SK-N-SH (cell line): ENCODE measurements around the gene RNASEH2B.

Source experiments
- EP300 ChIP-seq, 2 experiments: IDR thresholded peaks; 2 replicates each; pipeline versions ENCODE4 v1.4.0 to v1.6.1; 2012; ENCODE audit warnings: borderline replicate concordance in 1 of 2, low read depth in 1 of 2, low read length in 1 of 2
- EZH2phosphoT487 ChIP-seq: fragments of 200-600 bp; sonication (generic); IDR thresholded peaks from 2 replicates; pipeline ENCODE4 v1.6.1; 2017; ENCODE audit warnings: low read depth, mixed run types, mild to moderate bottlenecking, antibody characterized with exemption, moderate library complexity, borderline replicate concordance
- MEF2A ChIP-seq: IDR thresholded peaks from 2 replicates; pipeline ENCODE4 v1.4.0; 2012; ENCODE audit warnings: low read depth, borderline replicate concordance
- POLR2AphosphoS5 ChIP-seq: IDR thresholded peaks from 2 replicates; pipeline ENCODE4 v1.6.1; 2012; ENCODE audit warnings: low read depth, low read length
- RCOR1 ChIP-seq: fragments of 150-350 bp; IDR thresholded peaks from 2 replicates; pipeline ENCODE4 v1.6.1; 2017; ENCODE audit warnings: antibody characterized with exemption, low read length
- SMC3 ChIP-seq: IDR thresholded peaks from 2 replicates; pipeline ENCODE4 v1.6.1; 2012; ENCODE audit warnings: low read depth, low read length, improper control_type of control experiment
- TAF1 ChIP-seq: IDR thresholded peaks from 2 replicates; pipeline ENCODE4 v1.6.1; 2012; ENCODE audit warnings: low read depth, mild to moderate bottlenecking, low read length, moderate library complexity, borderline replicate concordance
- TEAD4 ChIP-seq: IDR thresholded peaks from 2 replicates; pipeline ENCODE4 v1.4.0; 2012; ENCODE audit warnings: mild to moderate bottlenecking, borderline replicate concordance; ENCODE audit not compliant: insufficient read depth
- YY1 ChIP-seq: IDR thresholded peaks from 2 replicates; pipeline ENCODE4 v1.4.0; 2012; ENCODE audit warnings: low read depth, mild to moderate bottlenecking
- TF ChIP-seq, protein P1 (sequence below): IDR thresholded peaks from 2 replicates; pipeline ENCODE4 v1.6.1; 2012; ENCODE audit warnings: mild to moderate bottlenecking, low read depth, low read length, moderate library complexity
- TF ChIP-seq, protein P2 (sequence below): fragments of 200-600 bp; sonication (generic); IDR thresholded peaks from 2 replicates; pipeline ENCODE4 v1.6.1; 2017; ENCODE audit warnings: antibody characterized with exemption, mild to moderate bottlenecking, moderate library complexity
- TF ChIP-seq, protein P3 (sequence below): IDR thresholded peaks from 2 replicates; pipeline ENCODE4 v1.4.0; 2012; ENCODE audit warnings: low read depth
- TF ChIP-seq, protein P4 (sequence below): IDR thresholded peaks from 2 replicates; pipeline ENCODE4; 2012

DNA sequence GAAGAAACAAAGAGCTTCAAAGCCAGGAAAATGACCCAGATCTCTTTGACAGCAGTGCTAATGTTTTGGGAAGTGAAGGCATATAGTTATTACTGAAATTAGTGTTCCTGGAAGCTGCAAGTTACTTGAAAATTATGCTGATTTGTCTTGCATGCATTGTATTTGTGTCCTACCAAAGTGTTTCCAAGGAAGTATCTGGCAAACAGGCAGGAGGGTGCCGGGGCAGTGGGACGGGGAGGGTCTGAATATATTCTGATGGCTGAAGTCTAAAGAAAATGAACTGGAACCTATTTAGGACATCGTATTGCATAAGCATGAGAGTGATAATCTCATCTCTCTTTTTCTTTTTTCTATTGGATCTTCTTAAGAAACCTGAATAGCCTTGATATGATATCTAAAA lies 9.0 kb downstream of the RNASEH2B start:
- TF ChIP-seq EZH2phosphoT487 (no peak), RCOR1 (no peak), POLR2AphosphoS5 (no peak), TAF1 (no peak), SMC3 (no peak), EP300 (IDR thresholded peaks at IDR 0.05; ENCODE audit: borderline replicate concordance in 1 of 2, low read depth in 1 of 2, low read length in 1 of 2) (no peak), MEF2A (no peak), YY1 (no peak), TEAD4 (no peak)
- TF ChIP-seq, protein P1, sequence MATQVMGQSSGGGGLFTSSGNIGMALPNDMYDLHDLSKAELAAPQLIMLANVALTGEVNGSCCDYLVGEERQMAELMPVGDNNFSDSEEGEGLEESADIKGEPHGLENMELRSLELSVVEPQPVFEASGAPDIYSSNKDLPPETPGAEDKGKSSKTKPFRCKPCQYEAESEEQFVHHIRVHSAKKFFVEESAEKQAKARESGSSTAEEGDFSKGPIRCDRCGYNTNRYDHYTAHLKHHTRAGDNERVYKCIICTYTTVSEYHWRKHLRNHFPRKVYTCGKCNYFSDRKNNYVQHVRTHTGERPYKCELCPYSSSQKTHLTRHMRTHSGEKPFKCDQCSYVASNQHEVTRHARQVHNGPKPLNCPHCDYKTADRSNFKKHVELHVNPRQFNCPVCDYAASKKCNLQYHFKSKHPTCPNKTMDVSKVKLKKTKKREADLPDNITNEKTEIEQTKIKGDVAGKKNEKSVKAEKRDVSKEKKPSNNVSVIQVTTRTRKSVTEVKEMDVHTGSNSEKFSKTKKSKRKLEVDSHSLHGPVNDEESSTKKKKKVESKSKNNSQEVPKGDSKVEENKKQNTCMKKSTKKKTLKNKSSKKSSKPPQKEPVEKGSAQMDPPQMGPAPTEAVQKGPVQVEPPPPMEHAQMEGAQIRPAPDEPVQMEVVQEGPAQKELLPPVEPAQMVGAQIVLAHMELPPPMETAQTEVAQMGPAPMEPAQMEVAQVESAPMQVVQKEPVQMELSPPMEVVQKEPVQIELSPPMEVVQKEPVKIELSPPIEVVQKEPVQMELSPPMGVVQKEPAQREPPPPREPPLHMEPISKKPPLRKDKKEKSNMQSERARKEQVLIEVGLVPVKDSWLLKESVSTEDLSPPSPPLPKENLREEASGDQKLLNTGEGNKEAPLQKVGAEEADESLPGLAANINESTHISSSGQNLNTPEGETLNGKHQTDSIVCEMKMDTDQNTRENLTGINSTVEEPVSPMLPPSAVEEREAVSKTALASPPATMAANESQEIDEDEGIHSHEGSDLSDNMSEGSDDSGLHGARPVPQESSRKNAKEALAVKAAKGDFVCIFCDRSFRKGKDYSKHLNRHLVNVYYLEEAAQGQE, result no peak
- TF ChIP-seq, protein P2, sequence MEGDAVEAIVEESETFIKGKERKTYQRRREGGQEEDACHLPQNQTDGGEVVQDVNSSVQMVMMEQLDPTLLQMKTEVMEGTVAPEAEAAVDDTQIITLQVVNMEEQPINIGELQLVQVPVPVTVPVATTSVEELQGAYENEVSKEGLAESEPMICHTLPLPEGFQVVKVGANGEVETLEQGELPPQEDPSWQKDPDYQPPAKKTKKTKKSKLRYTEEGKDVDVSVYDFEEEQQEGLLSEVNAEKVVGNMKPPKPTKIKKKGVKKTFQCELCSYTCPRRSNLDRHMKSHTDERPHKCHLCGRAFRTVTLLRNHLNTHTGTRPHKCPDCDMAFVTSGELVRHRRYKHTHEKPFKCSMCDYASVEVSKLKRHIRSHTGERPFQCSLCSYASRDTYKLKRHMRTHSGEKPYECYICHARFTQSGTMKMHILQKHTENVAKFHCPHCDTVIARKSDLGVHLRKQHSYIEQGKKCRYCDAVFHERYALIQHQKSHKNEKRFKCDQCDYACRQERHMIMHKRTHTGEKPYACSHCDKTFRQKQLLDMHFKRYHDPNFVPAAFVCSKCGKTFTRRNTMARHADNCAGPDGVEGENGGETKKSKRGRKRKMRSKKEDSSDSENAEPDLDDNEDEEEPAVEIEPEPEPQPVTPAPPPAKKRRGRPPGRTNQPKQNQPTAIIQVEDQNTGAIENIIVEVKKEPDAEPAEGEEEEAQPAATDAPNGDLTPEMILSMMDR, result no peak
- TF ChIP-seq, protein P3, sequence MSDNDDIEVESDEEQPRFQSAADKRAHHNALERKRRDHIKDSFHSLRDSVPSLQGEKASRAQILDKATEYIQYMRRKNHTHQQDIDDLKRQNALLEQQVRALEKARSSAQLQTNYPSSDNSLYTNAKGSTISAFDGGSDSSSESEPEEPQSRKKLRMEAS, result no peak
- TF ChIP-seq, protein P4, sequence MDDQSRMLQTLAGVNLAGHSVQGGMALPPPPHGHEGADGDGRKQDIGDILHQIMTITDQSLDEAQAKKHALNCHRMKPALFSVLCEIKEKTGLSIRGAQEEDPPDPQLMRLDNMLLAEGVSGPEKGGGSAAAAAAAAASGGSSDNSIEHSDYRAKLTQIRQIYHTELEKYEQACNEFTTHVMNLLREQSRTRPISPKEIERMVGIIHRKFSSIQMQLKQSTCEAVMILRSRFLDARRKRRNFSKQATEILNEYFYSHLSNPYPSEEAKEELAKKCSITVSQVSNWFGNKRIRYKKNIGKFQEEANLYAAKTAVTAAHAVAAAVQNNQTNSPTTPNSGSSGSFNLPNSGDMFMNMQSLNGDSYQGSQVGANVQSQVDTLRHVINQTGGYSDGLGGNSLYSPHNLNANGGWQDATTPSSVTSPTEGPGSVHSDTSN, result no peak
